Activated CD4-positive, alpha-beta T cell treated with anti-CD3 and anti-CD28 coated beads, Interleukin-2, amount 50 U/mL, for 1 hour (primary cell): Measurements from ENCODE around the gene PTP4A2.
"Not testable (repeated sequence)": the region's sequence is repeated elsewhere in the genome, so short reads cannot be mapped to it uniquely, and the experiment has no call there.

Source experiments
- DNase-seq: peaks from one replicate; pipeline ENCODE4 v3.0.0-alpha.2; 2020

PTP4A2 gene

GRCh38 chr1:31923901-31924535, 14.2 kb downstream of the PTP4A2 start:
- no peak for DNase-seq

- DNase-seq: no peak
These were observed 17.2 kb downstream of the PTP4A2 start for GRCh38 chr1:31920956-31921355.

DNA sequence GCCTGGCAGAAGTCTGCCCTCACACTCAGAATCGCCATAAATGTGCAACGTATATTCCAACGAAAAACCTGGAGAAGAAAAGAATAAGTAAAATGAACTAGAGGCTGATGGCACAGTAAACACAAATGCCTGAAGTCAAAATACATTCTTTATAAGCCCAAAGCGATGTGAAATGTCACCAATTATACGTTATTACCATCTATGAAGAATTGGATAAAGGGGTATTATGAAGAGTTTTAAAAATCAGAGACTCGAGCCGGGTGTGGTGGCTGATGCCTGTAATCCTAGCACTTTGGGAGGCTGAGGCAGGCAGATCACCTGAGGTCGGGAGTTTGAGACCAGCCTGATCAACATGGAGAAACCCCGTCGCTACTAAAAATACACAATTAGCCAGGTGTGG, 18.6 kb downstream of the PTP4A2 start:
- DNase-seq: no peak

GRCh38 chr1:31915438-31915837, 22.7 kb downstream of the PTP4A2 start:
- DNase-seq: no peak

DNA sequence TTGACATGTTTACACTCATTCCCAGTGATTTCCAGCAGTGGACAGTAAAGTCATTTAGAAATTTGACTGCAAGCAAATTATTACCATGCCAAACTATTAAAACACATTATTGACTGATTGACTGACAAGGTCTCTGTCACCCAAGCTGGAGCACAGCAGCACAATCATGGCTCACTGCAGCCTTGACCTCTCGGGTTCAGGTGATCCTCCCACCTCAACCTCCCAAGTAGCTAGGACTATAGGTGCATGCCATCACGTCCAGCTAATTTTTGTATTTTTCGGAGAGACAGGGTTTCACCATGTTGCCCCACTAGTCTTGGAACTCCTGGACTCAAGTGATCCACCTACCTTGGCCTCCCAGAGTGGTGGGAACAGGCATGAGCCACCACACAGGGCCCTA, 24.2 kb downstream of the PTP4A2 start:
- no peak for DNase-seq

- DNase-seq: no peak
These were observed 25.3 kb downstream of the PTP4A2 start for GRCh38 chr1:31912839-31913239.

GRCh38 chr1:31911994-31912780, 26.0 kb downstream of the PTP4A2 start:
- no peak for DNase-seq

DNA sequence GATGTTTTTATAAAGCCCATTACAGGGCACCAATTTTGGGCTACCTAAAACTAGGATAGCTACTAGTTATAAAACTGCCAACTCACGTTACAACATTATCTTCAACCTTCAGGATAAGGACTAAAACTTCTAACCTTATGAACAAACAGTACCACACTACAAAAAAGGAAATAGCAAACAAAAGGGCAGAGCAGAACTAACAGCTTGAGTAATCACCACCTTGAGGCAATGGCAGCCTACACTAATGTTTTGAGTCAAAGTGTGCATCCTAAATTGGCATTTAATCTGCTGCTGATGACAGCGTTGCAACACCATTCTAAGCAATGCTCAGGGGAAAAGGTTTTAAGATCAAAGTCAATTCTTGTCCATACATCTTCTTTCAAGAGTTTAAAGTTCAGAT, 27.2 kb downstream of the PTP4A2 start:
- no peak for DNase-seq

DNA sequence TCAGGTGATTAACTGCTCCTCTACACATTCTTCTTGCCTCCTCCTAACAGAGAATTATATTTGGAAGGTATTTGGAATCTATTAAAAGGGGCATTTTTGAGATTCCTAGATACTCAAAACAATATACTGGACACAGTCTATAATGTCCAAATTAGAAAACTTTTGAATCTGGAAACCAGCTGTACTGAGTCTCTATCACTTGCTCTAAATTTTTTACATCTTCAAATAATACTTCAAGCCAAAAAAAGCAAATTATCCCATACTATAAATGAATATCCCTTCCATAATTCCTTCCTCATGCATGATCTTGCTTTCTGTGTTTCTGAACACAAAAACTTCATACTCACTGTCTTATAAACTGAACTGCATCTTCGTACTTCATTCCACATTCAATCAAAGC, 28.5 kb downstream of the PTP4A2 start:
- no peak for DNase-seq

GRCh38 chr1:31906557-31906956, 31.6 kb downstream of the PTP4A2 start:
- DNase-seq: no peak

DNA sequence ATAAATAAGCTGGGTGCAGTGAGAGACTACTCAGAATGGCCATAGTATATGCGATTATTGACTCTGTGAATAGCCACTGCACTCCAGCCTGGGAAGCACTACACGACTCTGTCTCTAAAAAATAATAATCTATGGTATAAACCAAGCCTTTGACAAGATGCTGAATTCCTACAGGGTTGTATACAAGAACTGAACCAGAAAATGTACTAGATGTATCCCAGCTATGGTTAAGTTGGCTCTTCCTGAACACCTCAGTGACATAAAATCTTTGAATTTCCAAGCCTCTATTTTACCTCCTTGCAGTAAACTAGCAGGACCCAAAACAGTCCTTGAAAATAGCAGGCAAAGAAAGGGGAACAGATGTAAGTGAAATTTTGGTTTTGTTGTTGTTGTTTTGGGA, 32.5 kb downstream of the PTP4A2 start:
- DNase-seq: no peak

GRCh38 chr1:31905093-31905509, 33.1 kb downstream of the PTP4A2 start:
- no peak for DNase-seq

- no peak for DNase-seq
These were observed 33.7 kb downstream of the PTP4A2 start for GRCh38 chr1:31904339-31905092.

DNA sequence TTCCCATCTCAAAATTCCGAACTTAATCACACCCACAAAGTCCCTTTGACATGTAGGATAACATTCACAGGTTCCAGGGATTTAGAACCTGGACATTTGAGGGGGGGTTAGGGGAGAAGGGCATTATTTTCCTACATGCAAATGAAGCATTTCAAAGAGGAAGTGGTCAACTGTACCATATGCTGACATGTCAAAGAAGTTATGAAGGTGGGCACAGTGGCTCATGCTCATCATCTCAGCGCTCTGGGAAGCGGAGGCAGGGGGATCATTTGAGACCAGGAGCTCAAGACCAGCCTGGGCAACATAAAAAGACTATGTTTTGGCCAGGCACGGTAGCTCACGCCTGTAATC, 35.7 kb downstream of the PTP4A2 start:
- DNase-seq: no peak

DNA sequence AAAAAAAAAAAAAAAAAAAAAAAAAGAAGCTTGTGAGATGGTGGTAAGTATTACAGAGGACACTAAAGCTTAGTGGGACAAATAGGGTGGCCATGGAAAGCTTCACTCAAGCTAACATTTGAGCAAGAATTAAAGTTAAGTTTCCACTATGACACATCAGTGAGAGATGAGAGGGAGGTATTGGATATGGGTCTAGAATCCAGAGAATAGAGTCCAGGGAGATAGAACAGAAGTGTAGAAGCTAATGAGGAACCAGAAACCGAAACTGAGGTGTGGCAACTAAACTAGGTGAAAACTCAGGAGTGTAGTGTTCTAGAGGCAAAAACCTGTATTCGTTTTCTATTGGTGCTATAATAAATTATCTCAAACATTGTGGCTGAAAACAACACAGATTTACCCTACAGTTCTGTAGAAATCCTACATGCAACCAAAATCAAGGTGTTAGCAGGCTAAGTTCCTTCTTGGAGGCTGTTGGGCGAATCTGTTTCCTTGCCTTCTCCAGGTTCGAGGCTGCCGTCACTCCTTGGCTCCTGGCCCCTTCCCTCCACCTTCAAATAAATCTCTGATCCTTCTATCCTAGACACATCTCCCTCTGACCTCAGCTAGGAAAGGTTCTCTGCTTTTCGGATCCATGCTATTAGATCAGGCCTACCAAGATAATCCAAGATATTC, 36.2 kb downstream of the PTP4A2 start:
- DNase-seq: no peak

DNA sequence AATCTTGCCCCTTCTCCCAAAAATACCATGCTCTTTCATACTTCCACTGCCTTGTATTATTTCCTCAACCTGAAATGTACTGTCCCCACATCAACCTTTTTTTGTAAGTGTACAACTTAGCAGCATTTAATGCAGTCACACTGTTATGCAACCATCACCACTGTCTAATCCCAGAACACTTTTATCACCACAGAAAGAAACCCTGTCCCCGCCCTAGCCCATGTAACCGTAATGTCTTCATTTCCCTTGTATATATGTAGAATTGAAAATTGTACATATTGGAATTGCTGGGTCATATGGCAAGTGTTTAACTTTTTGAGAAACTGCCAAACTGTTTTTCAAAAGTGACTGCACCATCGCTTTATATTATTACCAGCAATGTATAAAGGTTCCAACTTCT, 37.4 kb downstream of the PTP4A2 start:
- DNase-seq: no peak

DNA sequence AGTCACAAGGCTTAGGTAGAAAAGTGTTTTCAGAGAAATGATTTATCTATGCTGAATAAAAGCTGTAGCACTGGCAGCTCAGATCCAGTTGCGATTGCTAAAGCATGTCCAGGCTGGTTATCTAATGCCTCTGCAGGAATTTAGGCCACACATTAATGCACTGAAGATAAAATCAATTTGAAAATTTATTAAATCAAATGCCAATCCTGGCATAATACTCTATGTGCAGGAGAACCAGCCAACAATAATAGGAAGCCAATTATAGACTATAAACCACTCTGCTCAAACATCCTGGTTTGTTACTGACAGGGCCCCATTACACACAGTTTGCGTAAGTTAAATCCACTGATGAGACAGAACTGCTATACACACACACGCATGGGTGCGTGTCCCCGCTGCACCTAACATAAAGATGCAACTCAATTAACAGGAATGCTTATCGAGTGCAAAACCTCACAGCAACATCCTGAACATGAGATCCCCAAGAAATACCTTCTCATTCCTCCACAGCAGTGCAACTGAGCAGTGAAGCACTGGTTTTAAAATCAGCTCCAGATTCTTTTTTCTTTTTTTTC, 40.6 kb downstream of the PTP4A2 start:
- no peak for DNase-seq

DNA sequence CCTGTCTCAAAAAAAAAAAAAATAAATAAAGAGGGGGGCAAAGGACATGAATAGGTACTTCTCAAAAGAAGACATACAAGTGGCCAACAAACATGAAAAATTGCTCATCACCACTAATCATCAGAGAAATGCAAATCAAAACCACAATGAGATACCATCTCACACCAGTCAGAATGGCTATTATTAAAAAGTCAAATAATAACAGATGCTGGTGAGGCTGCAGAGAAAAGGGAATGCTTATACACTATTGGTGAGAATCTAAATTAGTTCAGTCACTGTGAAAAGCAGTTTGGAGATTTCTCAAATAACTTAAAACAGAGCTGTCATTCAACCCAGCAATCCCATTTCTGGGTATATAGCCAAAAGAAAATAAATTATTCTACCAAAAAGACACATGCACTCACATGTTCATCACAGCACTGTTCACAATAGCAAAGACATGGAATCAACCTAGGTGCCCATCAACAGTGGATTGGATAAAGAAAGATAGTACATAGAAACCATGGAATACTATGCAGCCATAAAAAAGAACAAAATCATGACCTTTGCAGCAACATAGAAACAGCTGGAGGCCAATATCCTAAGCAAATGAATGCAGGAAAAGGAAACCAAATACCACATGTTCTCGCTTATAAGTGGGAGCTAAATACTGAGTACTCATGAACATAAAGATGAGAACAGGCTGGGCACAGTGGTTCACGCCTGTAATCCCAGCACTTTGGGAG, 42.5 kb downstream of the PTP4A2 start:
- DNase-seq: not testable (repeated sequence)

- DNase-seq: no peak
These were observed 46.9 kb downstream of the PTP4A2 start for GRCh38 chr1:31891280-31891679.

DNA sequence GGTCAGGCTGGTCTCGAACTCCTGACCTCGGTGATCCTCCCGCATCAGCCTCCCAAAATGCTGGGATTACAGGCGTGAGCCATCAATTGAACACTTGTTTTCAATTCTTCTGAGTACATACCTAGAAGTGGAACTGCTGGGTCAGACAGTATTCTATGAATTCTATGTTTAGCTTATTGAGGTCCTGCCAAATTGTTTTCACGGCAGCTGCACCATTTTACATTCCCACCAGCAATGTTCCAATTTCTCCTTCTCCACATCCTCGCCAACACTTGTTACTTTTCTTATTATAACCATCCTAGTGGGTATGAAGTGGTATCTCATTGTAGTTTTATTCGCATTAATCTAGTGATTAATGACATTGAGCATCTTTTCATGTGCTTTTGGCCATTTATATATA, 49.9 kb downstream of the PTP4A2 start:
- DNase-seq: no peak

- no peak for DNase-seq
These were observed 51.3 kb downstream of the PTP4A2 start for GRCh38 chr1:31886866-31887265.

GRCh38 chr1:31885851-31886250, 52.3 kb downstream of the PTP4A2 start:
- no peak for DNase-seq
